ENCODE results near the gene EIPR1. TPM values are rescaled to one million over a fixed set of nuclear protein-coding genes. Genes with fewer than 3 reads are reported as not detected.

The EIPR1 gene
- total and polyA plus RNA-seq, 2 of the 4 experiments (the other 2 are of a cell fraction) = 46.5 to 67.4 TPM

GRCh38 chr2:3423492-3424170 lies 46.0 kb upstream of the EIPR1 start:
- DNase-seq (peak; percentile 27), ATAC-seq (ENCODE audit: low read depth) (peak; percentile 60; the same call in 1 of the 2 replicates)
- H3K79me1 ChIP-seq (ENCODE audit: low read depth in 1 of 2, low read length in 2 of 2) = peaks cover 27 to 38% of the 10 kb centered on the region in 2 experiments
- H2BK120ac ChIP-seq (ENCODE audit: low read depth, low read length) = no peak overlapping the region
- no peak overlapping the region for H3K4me2 ChIP-seq (ENCODE audit: low read depth, low read length)
- no peak for TF ChIP-seq POLR2A (IDR thresholded peaks at IDR 0.05; ENCODE audit: low read depth, low read length)
- TF ChIP-seq RAD21 (IDR thresholded peaks at IDR 0.05; ENCODE audit: low read length) = peak; percentile 62
- TF ChIP-seq ELK1 (IDR thresholded peaks at IDR 0.05; ENCODE audit: borderline replicate concordance, low read depth, low read length) = no peak
- TF ChIP-seq MXI1 (IDR thresholded peaks at IDR 0.05; ENCODE audit: borderline replicate concordance, low read depth, low read length) = no peak
- no peak for TF ChIP-seq CHD1 (IDR thresholded peaks at IDR 0.05; ENCODE audit: low read depth, low read length)
- no peak for TF ChIP-seq USF2 (IDR thresholded peaks at IDR 0.05; ENCODE audit: low read depth, low read length)
- TF ChIP-seq CTCF (conservative IDR thresholded peaks at IDR 0.05; ENCODE audit: low read depth, low read length) = peak; percentile 73
- no peak for TF ChIP-seq RFX5 (IDR thresholded peaks at IDR 0.05; ENCODE audit: low read depth, low read length)
- no peak for TF ChIP-seq BHLHE40 (IDR thresholded peaks at IDR 0.05; ENCODE audit: low read depth, low read length)
- TF ChIP-seq NFE2L2 (IDR thresholded peaks at IDR 0.05; ENCODE audit: low read depth, low read length) = no peak
- peak; percentile 74 for TF ChIP-seq SMC3 (IDR thresholded peaks at IDR 0.05; ENCODE audit: low read depth, low read length)
- H4K20me1 ChIP-seq (ENCODE audit: insufficient read depth, low read length) = peaks cover 4% of the 10 kb centered on the region; the same call in 1 of the 2 replicates
- H2BK15ac ChIP-seq (ENCODE audit: low read depth, low read length) = no peak overlapping the region
- no TSS peak for BruUV-seq (replicated peaks)
- H3K18ac ChIP-seq (ENCODE audit: low read depth, low read length) = no peak overlapping the region
- POLR2A ChIA-PET (ENCODE audit: unreplicated experiment) = no interaction called here
- H3K9me3 ChIP-seq (ENCODE audit: control insufficient read depth, insufficient read depth, low read length) = no peaks in the 10 kb centered on the region
- H3K27me3 ChIP-seq (ENCODE audit: control insufficient read depth, insufficient read depth, low read length) = no peaks in the 10 kb centered on the region
- in situ Hi-C loops (cut with MboI; ENCODE audit: low sequenced_read_pairs) = loop anchor here (10.0 kb wide), 1 partner anchor 221 kb away; no protein-coding TSS in a partner anchor
- no peak overlapping the region; a peak in 1 of 4 replicates for H4K8ac ChIP-seq (ENCODE audit: low read depth in 2 of 2, low read length in 2 of 2)
- no peak overlapping the region for H2BK20ac ChIP-seq (ENCODE audit: low read depth, low read length)
- H4K5ac ChIP-seq (ENCODE audit: low read depth, low read length) = no peak overlapping the region
- dilution Hi-C loops (cut with HindIII; ENCODE audit: low sequenced_read_pairs, unreplicated experiment) = no loop called here
- H3K4me1 ChIP-seq (ENCODE audit: control insufficient read depth, insufficient read depth, low read length) = peaks cover 2% of the 10 kb centered on the region; the same call in 1 of the 2 replicates
- WGBS, 2 experiments (ENCODE audit: extremely low coverage in 2 of 2, insufficient read length in 1 of 2) = 65% methylated on average over 12 of the region's 19 CpGs; no CpG with 5 or more reads in 1 of the 2 experiments
- no peak overlapping the region for H2BK5ac ChIP-seq (ENCODE audit: low read depth, low read length, poor library complexity, severe bottlenecking)
- no peak overlapping the region for H3K23ac ChIP-seq (ENCODE audit: low read depth, low read length)
- no peak overlapping the region for H3K4me3 ChIP-seq (ENCODE audit: insufficient read depth, low read depth, low read length)
- intact Hi-C loops (cut with micrococcal nuclease) = loop anchor here (1.0 kb wide), 1 partner anchor 228 kb away; no protein-coding TSS in a partner anchor
- H2AFZ ChIP-seq (replicated peaks; ENCODE audit: low read length, poor library complexity) = no peak overlapping the region
- H3K14ac ChIP-seq (replicated peaks; ENCODE audit: low read depth, low read length) = no peak overlapping the region
- no peak overlapping the region for H2AK5ac ChIP-seq (ENCODE audit: low read depth, low read length)
- H3K9me1 ChIP-seq (ENCODE audit: insufficient read depth, low read length) = peaks cover 2% of the 10 kb centered on the region; the same call in 1 of the 2 replicates
- no peak overlapping the region for H3K27ac ChIP-seq (ENCODE audit: insufficient read depth, low read length)
- no peak overlapping the region for H3K56ac ChIP-seq (ENCODE audit: extremely low read depth, insufficient read depth, low read length)
- H3K36me3 ChIP-seq (ENCODE audit: control insufficient read depth, insufficient read depth, low read length) = peaks cover 55% of the 10 kb centered on the region
- H3K4ac ChIP-seq (ENCODE audit: low read depth, low read length) = no peak overlapping the region
- no peak overlapping the region for H4K91ac ChIP-seq (ENCODE audit: insufficient read depth, low read depth, low read length)
- no peak overlapping the region for H2AK9ac ChIP-seq (replicated peaks; ENCODE audit: low read depth, low read length, poor library complexity)
- CTCF ChIA-PET = interaction anchor here (0.7 to 2.2 kb wide), 14 partner anchors 9 to 228 kb away, joined by 3 to 10 read pairs (median 4); no protein-coding TSS in a partner anchor
- H3K9ac ChIP-seq (ENCODE audit: low read depth, low read length) = no peak overlapping the region

Data from IMR-90 (cell line).